Embryonic facial prominence (tissue), 1 donor: Measurements from ENCODE around the gene MEGF8.
"Not testable (repeated sequence)": the region's sequence is repeated elsewhere in the genome, so short reads cannot be mapped to it uniquely, and the experiment has no call there.

ENCODE experiments used
- DNase-seq: peaks from one replicate; pipeline ENCODE4 v3.0.0-alpha.2; 2016; ENCODE audit errors: extremely low spot score

Gene MEGF8

GRCh38 chr19:42332059-42332458, 6.6 kb downstream of the MEGF8 start:
- no peak for DNase-seq

- no peak for DNase-seq
Measured at GRCh38 chr19:42333018-42333417, 7.6 kb downstream of the MEGF8 start.

- DNase-seq: no peak
Measured at GRCh38 chr19:42333975-42334696, 8.7 kb downstream of the MEGF8 start.

GRCh38 chr19:42334697-42335373, 9.4 kb downstream of the MEGF8 start:
- DNase-seq: no peak

- no peak for DNase-seq
Measured at GRCh38 chr19:42335374-42335936, 10.0 kb downstream of the MEGF8 start.

GRCh38 chr19:42335971-42336370, 10.5 kb downstream of the MEGF8 start:
- DNase-seq: no peak

GRCh38 chr19:42339126-42339860, 13.9 kb downstream of the MEGF8 start:
- DNase-seq: not testable (repeated sequence)

- DNase-seq: not testable (repeated sequence)
Measured at GRCh38 chr19:42339922-42340321, 14.5 kb downstream of the MEGF8 start.

- no peak for DNase-seq
Measured at GRCh38 chr19:42343344-42344110, 18.1 kb downstream of the MEGF8 start.

GRCh38 chr19:42344336-42344893, 19.0 kb downstream of the MEGF8 start:
- DNase-seq: no peak

GRCh38 chr19:42345191-42345812, 19.9 kb downstream of the MEGF8 start:
- no peak for DNase-seq

GRCh38 chr19:42348211-42348610, 22.8 kb downstream of the MEGF8 start:
- no peak for DNase-seq

GRCh38 chr19:42349378-42350107, 24.1 kb downstream of the MEGF8 start:
- DNase-seq: no peak

GRCh38 chr19:42350417-42350816, 25.0 kb downstream of the MEGF8 start:
- DNase-seq: no peak

GRCh38 chr19:42351079-42351735, 25.8 kb downstream of the MEGF8 start:
- DNase-seq: no peak

GRCh38 chr19:42352301-42353259, 27.1 kb downstream of the MEGF8 start:
- DNase-seq: no peak

GRCh38 chr19:42353341-42354015, 28.0 kb downstream of the MEGF8 start:
- DNase-seq: no peak

GRCh38 chr19:42355896-42356295, 30.5 kb downstream of the MEGF8 start:
- DNase-seq: no peak
